WTC11 (cell line): ENCODE measurements around the gene CERT1.

Experiments
- CTCF ChIP-seq: fragments of 200-600 bp; IDR thresholded peaks from 2 replicates; pipeline ENCODE4 v1.8.0; 2022; ENCODE audit warnings: antibody characterized with exemption
- GRHL2 ChIP-seq: fragments of 250-450 bp; sonication (Bioruptor Pico); IDR thresholded peaks from 2 replicates; pipeline ENCODE4 v1.8.0; 2022; ENCODE audit warnings: mild to moderate bottlenecking, moderate library complexity; ENCODE audit not compliant: insufficient replicate concordance, severe bottlenecking

- TF ChIP-seq GRHL2: no peak
- no peak for TF ChIP-seq CTCF
These were observed 11.8 kb upstream of the CERT1 start for GRCh38 chr5:75523275-75523674.
